D341Med (cell line): ENCODE results near the gene PET100.
A peak's percentile ranks its signal among the peaks of the same experiment; 100 is the strongest.
"Not testable (repeated sequence)": the region's sequence is repeated elsewhere in the genome, so short reads cannot be mapped to it uniquely, and the experiment has no call there.

Experiments
- DNase-seq: peaks from one replicate; pipeline ENCODE4 v3.0.0; 2012; ENCODE audit warnings: low spot score

PET100 gene

DNA sequence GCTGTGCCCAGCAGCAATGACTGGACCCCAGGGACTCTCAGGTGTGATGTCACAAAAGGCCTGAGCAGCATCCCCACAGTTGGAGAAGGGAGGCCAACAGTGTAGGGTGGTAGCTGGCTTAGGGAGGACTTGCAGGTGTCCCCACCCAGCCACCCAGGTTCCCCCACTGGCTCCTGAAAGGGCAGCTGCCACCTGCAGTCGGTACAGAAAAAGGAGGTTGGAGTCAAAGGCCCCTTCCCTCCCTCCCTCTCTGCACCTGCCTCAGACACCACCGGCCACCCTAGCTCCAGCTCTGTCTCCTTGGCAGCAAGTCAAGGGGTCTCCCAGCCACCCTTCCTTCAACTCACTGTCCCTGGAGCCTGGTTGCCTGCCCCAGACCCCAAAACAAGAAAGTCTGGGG lies 4.1 kb downstream of the PET100 start, which contains the start of gene PCP2:
Gene PCP2, minus strand, starts transcription at position 22 of the 400 bp plus-strand sequence. CDS start 262 bp downstream, outside the sequence.
- no peak for DNase-seq

DNA sequence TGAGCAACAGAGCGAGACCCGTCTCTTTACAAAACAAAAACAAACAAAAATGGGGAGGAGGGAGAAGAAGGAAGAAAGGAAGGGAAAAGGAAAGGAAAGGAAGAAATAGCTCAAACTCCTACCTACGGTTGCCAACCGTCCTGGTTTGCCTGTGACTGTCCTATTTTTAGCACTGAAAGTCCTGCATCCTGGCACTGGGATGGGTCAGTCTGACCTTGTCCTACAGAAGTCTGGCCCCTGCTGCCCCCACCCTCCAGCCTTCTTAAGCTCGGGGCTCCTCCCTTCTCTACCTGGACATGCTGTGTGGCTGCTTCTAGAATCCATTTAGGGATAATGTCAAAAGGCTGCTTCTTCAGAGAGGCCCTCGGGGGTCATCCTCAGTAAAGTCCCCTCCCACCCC lies 6.1 kb downstream of the PET100 start:
- no peak for DNase-seq

DNA sequence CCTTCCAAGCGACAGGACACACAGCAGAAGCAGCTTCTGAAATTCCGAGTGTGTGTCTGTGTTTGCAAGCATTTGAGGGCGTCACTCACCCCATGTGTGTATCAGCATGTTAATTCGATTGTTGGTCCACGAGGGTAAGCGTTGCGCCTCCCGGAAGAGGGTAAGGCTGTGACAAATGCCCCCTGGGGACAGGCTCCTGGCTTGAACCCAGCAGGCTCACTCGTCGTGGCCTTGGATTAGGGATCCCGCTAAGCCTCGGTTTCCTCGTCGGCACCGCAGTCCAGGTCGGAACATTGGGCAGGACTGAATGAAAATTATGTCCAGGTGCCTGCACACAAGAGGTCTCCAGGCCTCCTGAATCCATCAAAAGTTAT lies 6.7 kb downstream of the PET100 start:
- DNase-seq: no peak

DNA sequence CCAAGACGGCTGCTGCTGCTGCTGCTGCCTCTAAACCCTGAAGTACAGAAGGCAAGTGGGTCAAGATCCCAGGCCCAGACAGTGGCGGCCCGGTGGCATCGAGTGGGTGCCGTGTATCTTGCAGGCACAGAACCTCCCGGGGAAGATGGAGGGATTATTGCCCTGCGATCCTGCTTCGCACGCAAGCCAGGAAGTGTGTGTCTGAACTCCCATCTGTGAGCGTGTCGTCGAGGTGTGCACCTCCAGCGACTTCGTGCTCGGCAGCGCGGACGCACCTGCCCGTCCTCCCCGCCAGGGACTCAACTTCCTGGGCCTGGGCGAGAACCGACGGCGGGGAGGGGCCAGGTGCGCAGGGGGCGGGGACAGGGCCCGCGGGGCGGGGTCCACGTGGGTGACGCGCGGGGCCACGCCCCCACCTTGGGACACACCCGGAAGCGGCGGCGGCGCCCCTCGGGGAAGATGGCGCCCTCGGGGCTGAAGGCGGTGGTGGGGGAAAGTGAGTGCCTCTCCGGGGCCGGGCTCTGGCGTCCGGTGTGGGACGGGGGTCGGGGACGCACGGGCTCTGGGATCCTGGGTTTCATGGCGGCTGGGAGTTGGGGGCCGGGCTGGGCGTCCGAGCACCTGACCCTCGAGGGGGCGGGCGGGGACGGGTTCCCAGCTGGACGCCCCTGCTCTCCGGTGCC lies 7.2 kb downstream of the PET100 start, which contains the start of gene STXBP2:
Gene STXBP2, plus strand, starts transcription at position 420 of the 683 bp plus-strand sequence. Its CDS starts 40 bp downstream, at position 460.
- peak; percentile 81 for DNase-seq

DNA sequence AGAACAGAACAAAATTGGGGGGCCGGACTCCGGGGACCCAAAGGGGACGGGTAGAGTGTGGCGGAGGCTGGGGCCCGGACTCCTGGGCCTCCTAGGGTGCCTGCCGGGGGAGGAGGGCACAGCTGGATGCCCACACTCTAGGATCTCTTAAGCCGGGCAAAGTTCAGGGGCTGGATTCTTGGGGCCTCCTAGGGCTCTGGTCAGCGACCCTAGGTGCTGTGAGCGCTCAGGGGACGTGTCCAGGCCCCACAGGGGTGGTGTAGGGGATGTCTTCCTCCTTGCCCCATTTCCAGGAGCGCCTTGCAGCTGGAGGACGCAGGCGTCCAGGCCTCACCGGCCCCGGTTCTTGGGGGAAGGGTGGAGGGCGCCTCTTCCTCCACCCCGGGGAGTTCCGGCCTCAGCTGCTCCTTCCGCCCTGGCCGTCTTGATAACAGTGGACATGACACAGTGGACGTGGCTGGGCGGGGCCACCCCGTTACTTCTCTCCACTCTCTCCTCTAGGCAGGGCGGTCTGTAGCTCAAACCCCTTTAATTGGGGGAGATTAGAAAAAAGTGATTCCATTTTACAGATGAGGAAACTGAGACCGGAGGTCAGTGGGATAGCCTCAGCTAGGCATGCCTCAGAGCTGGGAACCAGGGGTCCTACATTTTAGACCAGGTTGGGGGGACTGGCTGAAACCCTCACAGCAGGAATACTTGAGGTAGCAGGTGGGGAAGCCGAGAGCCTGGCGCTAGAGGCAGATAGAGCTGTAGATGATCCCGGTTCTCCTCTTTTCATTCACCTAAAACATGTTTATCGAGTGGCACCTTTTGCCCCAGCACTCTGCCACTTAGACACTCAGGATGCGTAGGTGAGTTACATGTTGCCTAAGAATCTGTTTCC lies 8.0 kb downstream of the PET100 start:
- no peak for DNase-seq

DNA sequence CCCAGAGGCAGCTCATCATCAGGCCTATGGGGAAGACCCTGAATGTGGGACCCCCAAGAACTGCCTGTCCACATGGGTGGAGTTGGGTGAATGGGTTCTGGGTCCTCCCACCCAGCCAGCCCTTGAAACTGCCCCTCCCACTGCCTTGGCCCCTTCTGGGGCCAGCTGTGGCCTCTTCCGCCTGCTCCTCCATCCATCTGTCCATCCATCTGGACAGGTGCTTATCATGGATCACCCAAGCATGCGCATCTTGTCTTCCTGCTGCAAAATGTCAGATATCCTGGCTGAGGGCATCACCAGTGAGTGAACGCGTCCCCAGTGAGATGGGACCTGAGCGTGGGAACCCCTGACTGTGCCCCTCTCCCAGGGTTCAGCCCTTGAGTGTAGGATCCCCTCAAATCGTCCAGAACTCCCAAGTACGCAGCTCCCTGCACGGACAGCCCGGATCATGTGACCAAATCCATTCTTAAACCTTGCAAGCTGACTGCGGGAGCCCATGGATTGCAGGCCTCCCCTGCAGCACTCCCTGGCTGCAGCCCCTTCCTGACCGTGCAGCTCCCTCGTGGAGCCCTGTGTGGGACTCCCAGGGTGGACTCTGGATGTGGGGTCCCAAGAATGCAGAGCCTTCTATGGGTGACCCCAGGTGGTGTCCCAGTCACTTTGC lies 9.3 kb downstream of the PET100 start:
- peak; percentile 68 for DNase-seq

DNA sequence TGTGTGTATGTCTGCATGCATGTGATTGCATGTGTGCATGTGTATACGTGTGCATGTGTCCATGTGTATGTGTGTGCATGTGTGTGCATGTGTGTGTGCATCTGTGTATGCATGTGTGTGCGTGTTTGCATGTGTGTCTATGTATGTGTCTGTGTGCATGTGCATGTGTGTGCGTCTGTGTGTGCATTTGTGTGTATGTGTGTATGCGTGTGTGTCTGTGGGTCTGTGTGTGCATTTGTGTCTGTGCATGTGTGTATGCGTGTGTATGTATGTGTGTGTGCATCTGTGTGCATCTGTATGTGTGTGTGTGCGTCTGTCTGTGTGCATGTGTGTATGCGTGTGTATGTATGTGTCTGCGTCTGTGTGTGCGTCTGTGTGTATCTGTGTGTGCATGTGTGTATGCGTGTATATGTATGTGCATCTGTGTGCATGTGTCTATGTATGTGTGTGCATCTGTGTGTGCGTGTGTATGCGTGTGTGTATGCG lies 10.3 kb downstream of the PET100 start:
- no peak for DNase-seq

DNA sequence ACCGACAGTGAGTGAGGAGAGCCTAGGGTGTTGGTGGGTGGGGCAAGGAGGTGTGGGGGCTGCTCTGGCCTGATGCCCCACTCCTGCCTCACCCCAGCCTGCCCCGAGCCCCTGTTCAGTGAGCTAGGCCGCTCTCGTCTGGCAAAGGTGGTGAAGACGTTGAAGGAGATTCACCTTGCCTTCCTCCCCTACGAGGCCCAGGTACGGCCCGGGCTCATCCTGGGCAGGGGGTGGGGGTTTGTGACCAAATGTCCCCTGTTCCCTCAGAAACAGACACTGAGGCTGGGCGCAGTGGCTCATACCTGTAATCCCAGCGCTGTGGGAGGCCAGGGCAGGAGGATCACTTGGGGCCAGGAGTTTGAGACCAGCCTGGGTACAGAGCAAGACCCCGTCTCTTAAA lies 11.2 kb downstream of the PET100 start:
- DNase-seq: no peak

DNA sequence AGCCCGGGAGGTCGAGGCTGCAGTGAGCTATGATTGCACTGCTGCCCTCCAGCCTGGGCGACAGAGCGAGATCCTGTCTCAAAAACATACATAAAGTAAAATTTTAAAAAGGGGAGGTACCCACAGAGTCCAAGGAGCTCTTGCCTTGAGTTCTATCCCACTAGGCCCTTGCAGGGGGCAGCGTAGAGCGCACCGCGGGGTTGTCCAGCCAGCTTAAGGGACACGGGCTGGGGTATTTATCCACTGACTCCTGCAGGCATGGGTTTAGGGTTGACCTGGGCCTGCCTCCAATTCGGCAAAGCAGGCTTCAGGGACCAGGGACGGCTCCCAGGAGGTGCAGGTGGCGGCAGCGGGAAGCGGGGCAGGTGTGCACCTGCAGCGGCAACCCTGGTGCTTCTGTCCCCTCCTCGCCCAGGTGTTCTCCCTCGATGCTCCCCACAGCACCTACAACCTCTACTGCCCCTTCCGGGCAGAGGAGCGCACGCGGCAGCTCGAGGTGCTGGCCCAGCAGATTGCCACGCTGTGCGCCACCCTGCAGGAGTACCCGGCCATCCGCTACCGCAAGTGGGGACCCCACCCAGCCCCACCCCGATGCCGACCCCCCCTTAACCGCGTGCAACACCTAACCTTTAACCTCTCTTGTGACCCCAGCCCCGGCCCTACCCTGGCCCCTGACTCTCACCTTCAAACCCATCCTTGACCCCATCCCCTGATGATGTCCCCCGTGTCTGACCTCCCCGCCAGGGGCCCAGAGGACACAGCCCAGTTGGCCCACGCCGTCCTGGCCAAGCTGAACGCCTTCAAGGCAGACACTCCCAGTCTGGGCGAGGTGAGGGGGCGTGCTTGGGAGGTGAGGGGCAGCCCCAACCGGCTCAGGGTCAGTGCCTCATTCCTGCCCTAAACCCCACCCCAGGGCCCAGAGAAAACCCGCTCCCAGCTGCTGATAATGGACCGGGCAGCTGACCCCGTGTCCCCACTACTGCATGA lies 12.0 kb downstream of the PET100 start:
- DNase-seq: no peak

DNA sequence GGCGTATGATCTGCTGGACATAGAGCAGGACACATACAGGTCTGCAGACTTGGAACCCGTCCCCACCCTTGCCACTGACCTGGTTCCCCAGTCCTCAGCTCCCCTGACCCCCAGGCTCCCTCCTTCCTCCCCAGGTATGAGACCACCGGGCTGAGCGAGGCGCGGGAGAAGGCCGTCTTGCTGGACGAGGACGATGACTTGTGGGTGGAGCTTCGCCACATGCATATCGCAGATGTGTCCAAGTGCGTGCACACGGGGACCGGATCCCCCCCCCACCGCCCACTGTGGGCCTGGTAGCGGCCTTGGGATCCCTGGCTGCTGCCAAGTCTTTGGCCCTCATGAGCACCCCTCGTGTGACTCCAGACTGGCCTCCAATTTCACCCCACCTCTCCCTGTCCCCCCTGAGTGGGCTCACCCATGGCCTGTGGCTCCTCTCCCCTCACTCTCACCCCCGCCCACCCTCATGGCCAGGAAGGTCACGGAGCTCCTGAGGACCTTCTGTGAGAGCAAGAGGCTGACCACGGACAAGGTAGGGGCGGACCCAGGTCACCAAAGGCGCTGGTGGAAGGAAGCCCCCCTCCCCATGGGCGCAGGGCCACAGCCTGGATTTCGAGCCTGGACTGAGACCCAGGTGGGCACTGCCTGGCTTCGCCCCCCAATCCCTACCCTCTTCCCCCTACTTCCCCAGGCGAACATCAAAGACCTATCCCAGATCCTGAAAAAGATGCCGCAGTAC lies 12.9 kb downstream of the PET100 start:
- no peak for DNase-seq

DNA sequence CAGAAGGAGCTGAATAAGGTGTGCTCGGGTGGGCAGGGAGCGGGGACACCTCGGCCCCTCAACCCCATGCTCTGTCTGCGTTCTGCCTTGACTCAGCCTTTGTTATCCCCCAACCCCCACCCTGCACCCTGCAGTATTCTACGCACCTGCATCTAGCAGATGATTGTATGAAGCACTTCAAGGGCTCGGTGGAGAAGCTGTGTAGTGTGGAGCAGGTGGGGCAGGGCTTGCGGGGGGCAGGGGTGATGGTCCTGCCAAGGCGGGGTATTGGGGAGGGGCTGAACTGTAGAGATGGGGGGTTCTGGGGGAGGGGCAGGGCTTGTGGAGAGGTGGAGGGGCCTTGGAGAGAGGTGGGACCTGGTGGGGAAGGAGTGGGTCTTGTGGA lies 13.4 kb downstream of the PET100 start:
- DNase-seq: no peak

DNA sequence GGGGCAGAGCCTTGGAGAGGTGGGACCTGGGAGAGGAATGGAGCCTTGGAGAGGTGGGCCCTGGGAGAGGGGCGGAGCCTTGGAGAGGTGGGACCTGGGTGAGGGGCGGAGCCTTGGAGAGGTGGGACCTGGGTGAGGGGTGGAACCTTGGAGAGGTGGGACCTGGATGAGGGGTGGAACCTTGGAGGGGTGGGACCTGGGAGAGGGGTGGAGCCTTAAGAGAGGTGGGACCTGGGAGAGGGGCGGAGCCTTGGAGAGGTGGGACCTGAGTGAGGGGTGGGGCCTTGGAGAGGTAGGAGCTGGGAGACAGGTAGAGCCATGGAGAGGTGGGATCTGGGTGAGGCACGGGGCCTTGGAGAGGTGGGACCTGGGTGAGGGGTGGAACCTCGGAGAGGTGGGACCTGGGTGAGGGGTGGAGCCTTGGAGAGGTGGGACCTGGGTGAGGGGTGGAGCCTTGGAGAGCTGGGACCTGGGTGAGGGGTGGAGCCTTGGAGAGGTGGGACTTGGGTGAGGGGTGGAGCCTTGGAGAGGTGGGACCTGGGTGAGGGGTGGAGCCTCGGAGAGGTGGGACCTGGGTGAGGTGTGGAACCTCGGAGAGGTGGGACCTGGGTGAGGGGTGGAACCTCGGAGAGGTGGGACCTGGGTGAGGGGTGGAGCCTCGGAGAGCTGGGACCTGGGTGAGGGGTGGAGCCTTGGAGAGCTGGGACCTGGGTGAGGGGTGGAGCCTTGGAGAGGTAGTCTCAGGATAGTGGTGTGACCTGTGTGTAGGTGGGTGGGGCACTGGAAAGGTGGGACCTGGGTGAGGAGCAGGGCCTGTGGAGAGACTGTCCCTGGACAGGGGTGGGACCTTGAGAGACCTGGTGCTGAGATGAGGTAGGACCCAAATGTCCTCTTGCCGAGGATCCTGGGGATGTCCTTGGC lies 14.3 kb downstream of the PET100 start:
- DNase-seq: not testable (repeated sequence)

DNA sequence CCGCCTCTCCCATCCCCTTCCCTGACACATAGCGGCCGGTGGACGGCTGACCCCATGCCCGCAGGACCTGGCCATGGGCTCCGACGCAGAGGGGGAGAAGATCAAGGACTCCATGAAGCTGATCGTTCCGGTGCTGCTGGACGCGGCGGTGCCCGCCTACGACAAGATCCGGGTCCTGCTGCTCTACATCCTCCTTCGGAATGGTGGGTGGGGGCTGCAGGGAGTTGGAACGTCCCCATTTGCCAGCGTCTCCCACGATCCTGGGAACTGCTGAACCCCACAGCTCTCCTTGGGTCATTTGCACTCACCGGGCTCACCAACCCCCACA lies 14.9 kb downstream of the PET100 start:
- no peak for DNase-seq

DNA sequence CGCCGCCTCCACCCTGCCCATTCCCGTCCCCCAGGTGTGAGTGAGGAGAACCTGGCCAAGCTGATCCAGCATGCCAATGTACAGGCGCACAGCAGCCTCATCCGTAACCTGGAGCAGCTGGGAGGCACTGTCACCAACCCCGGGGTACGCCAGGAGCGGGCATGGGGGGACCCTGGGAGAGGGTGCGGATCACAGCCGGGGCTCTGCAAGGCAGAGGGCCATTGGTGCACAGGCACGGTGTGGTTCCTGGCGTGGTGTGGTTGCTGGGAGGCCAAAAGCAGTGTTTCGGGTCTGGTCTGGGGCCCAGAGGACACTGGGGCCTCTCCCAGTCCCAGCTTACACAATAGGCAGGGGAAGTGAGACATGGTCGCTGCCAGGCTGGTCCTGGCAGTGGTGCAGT lies 15.6 kb downstream of the PET100 start:
- DNase-seq: no peak

DNA sequence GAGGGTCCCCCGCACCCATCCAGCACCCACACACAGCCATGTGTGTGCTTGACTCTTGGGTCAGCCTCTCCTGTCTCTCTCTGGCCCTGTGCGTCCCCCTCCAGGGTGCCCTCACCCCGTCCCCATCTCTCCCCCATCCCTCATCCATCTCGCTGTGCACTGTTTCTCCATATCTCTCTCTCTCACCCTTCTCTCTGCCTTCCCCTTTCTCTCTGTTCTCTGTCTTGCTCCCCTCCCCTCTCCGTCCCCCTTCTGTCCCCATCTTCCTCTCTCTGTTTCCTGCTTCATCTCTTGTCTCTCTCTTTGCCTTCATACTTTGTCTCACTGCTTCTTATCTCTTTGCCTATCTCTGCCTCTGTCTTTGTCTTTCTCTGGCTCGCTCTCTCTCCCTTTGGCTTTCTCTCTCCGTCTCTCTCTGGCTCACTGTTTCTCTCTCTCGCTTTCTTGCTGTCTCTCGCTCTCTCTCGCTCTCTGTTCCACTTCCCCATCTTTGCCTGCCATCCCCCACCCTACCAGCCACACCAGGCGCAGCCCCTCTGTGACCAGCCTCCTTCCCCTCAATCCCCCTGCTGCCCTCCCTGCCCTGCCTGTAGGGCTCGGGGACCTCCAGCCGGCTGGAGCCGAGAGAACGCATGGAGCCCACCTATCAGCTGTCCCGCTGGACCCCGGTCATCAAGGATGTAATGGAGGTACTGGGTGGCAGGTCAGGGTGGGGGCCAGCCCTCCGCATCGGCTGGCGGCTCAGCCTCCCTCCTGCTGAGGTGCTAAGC lies 16.2 kb downstream of the PET100 start:
- peak; percentile 65 for DNase-seq

DNA sequence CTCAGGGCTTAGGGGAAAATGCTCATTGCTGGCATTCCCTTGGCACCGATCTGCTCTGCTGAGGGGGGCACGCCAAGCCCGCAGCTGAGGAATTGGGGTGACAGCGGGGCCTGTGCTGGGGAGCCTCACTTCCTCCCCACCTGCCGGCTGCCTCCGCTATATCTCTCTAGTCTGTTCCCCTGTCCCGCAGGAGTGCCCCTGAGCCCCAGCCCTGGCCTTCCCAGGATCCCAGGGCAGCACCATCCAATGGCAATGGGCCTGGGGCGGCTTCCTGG lies 16.8 kb downstream of the PET100 start:
- DNase-seq: no peak

DNA sequence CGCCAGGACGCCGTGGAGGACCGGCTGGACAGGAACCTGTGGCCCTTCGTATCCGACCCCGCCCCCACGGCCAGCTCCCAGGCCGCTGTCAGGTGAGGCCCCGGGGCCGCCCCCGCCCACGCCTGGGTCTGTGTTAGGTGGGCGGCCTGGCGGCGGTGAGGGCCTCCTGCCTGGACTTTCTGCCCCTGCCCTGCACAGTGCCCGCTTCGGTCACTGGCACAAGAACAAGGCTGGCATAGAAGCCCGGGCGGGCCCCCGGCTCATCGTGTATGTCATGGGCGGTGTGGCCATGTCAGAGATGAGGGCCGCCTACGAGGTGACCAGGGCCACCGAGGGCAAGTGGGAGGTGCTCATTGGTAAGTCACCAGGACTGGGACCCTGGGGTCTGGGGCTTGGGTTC lies 17.6 kb downstream of the PET100 start:
- DNase-seq: no peak

DNA sequence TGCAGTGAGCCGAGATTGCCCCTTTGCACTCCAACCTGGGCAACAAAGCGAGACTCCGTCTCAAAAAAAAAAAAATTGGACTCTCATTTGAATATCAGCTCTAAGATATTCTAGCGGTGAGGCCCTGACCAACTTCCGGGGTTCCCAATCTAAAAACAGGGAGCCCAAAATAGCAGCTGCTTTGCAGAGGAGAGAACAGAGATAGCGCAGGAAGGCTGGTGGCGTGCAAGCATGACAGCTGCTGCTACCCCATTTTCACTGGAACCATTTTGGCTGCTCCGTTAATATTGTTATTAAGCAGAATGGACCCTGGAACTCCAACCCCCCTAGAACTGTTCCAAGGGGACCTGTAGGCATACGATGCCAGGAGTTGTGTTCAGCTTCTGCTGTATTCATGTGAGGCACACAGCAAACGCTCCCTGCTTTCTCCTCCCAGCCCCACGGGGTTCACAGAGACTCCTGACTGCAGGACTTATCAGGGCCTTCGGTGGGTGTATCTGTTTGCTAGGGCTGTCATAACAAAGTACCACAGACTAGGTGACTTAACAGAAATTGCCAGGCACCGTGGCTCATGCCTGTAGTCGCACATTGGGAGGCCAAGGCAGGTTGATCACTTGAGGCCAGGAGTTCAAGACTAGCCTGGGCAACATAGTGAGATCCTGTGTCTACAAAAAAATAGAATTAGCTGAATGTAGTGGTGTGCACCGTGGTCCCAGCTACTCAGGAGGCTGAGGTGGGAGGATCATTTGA lies 18.8 kb downstream of the PET100 start:
- DNase-seq: no peak
